ENCODE data around the gene TMC1.

TMC1 gene

DNA sequence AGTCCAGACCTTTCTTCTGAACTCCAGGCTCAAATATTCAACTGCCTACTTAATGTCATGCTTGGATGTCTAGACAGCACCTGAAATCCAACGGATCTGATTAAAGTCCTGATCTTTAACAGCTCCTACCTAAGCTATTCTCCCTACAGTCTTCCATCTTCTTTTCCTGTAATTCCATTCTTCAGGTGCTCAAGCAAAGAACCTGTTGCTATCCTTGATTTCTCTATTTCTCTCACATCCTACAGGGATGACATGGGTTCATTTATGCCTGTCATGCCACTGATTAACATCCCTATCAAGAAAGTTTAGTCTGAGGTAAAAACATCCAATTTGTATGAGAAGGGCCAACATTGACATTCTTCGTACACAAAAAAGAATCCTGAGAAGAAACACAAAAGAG, 163.2 kb downstream of the TMC1 start:
- no peak overlapping the region for H3K4me3 ChIP-seq (ENCODE audit: low read depth, low read length)
- DNase-seq (ENCODE audit: low read depth) = no peak
- TF ChIP-seq, protein P1, sequence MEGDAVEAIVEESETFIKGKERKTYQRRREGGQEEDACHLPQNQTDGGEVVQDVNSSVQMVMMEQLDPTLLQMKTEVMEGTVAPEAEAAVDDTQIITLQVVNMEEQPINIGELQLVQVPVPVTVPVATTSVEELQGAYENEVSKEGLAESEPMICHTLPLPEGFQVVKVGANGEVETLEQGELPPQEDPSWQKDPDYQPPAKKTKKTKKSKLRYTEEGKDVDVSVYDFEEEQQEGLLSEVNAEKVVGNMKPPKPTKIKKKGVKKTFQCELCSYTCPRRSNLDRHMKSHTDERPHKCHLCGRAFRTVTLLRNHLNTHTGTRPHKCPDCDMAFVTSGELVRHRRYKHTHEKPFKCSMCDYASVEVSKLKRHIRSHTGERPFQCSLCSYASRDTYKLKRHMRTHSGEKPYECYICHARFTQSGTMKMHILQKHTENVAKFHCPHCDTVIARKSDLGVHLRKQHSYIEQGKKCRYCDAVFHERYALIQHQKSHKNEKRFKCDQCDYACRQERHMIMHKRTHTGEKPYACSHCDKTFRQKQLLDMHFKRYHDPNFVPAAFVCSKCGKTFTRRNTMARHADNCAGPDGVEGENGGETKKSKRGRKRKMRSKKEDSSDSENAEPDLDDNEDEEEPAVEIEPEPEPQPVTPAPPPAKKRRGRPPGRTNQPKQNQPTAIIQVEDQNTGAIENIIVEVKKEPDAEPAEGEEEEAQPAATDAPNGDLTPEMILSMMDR (IDR thresholded peaks at IDR 0.05; ENCODE audit: low read depth, low read length) = no peak
- TF ChIP-seq POLR2A (IDR thresholded peaks at IDR 0.05; ENCODE audit: extremely low read depth, insufficient read length) (no peak), MYC (IDR thresholded peaks at IDR 0.05; ENCODE audit: low read depth, low read length) (no peak)
- TF ChIP-seq, protein P2, sequence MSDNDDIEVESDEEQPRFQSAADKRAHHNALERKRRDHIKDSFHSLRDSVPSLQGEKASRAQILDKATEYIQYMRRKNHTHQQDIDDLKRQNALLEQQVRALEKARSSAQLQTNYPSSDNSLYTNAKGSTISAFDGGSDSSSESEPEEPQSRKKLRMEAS (IDR thresholded peaks at IDR 0.05; ENCODE audit: low read depth, low read length) = no peak

GRCh38 chr9:72685911-72686310, 164.5 kb downstream of the TMC1 start:
- TF ChIP-seq POLR2A (IDR thresholded peaks at IDR 0.05; ENCODE audit: extremely low read depth, insufficient read length) = no peak
- TF ChIP-seq, protein P1 (IDR thresholded peaks at IDR 0.05; ENCODE audit: low read depth, low read length) = no peak
- no peak for DNase-seq (ENCODE audit: low read depth)
- no peak overlapping the region for H3K4me3 ChIP-seq (ENCODE audit: low read depth, low read length)

DNA sequence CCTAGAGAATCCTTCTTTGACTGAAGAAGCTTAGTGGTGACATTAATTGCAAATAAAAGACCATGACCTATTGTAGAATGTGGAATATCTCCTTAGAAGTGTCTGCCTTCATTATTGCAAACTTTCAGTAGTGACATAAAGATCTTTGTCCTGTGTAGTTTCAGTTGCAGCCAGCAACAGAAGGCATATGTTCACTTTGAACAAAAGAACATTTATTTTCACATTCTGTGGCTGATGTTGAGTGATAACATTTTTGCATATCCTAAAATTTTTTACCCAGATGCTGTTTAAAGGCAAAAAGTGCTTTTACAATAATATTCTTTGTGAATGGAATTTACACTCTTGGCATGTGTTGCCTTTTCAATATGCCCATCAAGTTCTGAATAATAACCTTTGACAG, 165.9 kb downstream of the TMC1 start:
- no peak for TF ChIP-seq POLR2A (IDR thresholded peaks at IDR 0.05; ENCODE audit: extremely low read depth, insufficient read length)
- TF ChIP-seq MYC (IDR thresholded peaks at IDR 0.05; ENCODE audit: low read depth, low read length) = no peak
- TF ChIP-seq, protein P2 (IDR thresholded peaks at IDR 0.05; ENCODE audit: low read depth, low read length) = no peak
- no peak overlapping the region for H3K4me3 ChIP-seq (ENCODE audit: low read depth, low read length)
- no peak for DNase-seq (ENCODE audit: low read depth)

DNA sequence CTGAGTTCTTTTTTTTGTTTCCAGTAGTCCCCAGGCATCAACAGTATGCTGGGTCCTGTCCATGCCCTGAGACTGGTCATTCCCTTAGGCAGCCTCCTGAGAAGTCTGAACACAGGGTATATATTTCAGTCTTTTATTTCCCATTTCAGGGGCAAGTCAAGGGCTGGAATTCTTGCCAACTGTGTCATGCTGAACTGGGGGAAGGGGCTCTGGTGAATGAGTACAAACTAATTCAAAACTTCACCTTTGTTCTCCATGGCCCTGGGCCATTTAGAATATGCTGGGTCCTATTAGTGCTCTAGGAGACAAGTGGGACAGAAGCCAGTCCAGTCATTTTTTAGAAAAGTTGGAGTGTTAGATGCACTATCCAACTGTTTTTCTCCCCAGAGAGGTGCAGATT, 170.3 kb downstream of the TMC1 start:
- no peak overlapping the region for H3K4me3 ChIP-seq (ENCODE audit: low read depth, low read length)
- DNase-seq (ENCODE audit: low read depth) = no peak
- TF ChIP-seq MYC (IDR thresholded peaks at IDR 0.05; ENCODE audit: low read depth, low read length) (no peak), POLR2A (IDR thresholded peaks at IDR 0.05; ENCODE audit: extremely low read depth, insufficient read length) (no peak)
- TF ChIP-seq, protein P1 (IDR thresholded peaks at IDR 0.05; ENCODE audit: low read depth, low read length) = no peak
- TF ChIP-seq, protein P2 (IDR thresholded peaks at IDR 0.05; ENCODE audit: low read depth, low read length) = no peak

- DNase-seq (ENCODE audit: low read depth) = no peak
- TF ChIP-seq, protein P2 (IDR thresholded peaks at IDR 0.05; ENCODE audit: low read depth, low read length) = no peak
- no peak for TF ChIP-seq MYC (IDR thresholded peaks at IDR 0.05; ENCODE audit: low read depth, low read length)
- TF ChIP-seq, protein P1 (IDR thresholded peaks at IDR 0.05; ENCODE audit: low read depth, low read length) = no peak
- no peak for TF ChIP-seq POLR2A (IDR thresholded peaks at IDR 0.05; ENCODE audit: extremely low read depth, insufficient read length)
- H3K4me3 ChIP-seq (ENCODE audit: low read depth, low read length) = no peak overlapping the region
Observed at GRCh38 chr9:72695365-72695764, 174.0 kb downstream of the TMC1 start.

GRCh38 chr9:72696511-72696910, 175.1 kb downstream of the TMC1 start:
- TF ChIP-seq POLR2A (IDR thresholded peaks at IDR 0.05; ENCODE audit: extremely low read depth, insufficient read length) (no peak), MYC (IDR thresholded peaks at IDR 0.05; ENCODE audit: low read depth, low read length) (no peak)
- TF ChIP-seq, protein P2 (IDR thresholded peaks at IDR 0.05; ENCODE audit: low read depth, low read length) = no peak
- TF ChIP-seq, protein P1 (IDR thresholded peaks at IDR 0.05; ENCODE audit: low read depth, low read length) = no peak
- H3K4me3 ChIP-seq (ENCODE audit: low read depth, low read length) = no peak overlapping the region
- no peak for DNase-seq (ENCODE audit: low read depth)

Measured in NB4 (cell line).